Right kidney (tissue), 1 donor: ENCODE data around the gene TNFRSF25.
"Not testable (repeated sequence)": the region's sequence is repeated elsewhere in the genome, so short reads cannot be mapped to it uniquely, and the experiment has no call there.

ENCODE experiments used
- DNase-seq: peaks from one replicate; pipeline ENCODE4 v3.0.0-alpha.2; 2016

The TNFRSF25 gene

GRCh38 chr1:6470132-6471085 is 4.4 kb upstream of the TNFRSF25 start:
- no peak for DNase-seq

GRCh38 chr1:6468729-6469461 is 2.9 kb upstream of the TNFRSF25 start:
- DNase-seq = no peak

DNA sequence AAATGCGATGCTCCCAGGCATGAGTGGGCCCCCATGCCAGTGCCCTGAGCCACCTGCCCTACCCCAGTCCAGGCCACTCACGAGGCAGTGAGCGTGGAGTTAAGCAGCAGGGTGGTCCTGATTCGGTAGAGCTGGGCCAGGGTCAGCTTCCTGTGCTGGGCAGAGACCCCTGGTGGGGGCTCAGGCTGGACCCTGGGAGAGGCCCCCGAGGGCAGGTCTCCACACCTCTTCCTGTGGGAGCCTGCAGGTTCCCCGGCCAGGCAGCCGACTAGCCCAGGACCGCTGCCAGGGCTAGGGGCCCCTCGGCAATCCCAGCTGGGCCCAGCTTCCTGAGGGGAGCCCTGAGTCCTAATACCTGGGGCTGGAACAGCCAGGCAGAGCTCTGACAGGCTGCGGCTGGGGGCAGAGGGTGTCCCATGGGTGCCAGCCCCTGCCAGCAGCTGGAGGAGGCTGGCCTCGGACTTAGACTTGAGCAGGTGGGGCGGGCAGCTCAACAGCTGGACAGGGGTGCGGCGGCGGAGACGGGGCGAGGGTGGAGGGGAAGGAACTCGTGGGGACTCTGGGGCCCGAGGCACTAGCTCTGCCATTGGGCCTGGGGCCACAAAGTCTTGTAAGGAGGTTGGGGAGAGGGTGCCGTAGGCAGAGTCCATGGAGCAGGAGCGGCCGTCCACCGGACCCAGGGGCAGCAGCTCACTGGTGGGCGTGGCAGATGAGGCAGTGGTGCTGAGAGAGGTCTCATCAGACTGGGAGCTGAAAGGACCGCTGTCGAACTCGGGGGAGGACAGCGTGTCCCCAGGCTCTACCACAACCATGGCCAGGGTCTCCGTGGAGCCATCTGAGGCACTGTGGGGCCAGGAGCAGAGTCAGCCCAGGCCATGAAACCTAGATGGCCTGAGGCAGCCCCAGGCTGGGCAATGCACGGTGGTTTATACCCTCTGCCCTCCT is 2.0 kb upstream of the TNFRSF25 start:
- DNase-seq = no peak

GRCh38 chr1:6467224-6467623 is 1.3 kb upstream of the TNFRSF25 start:
- no peak for DNase-seq

DNA sequence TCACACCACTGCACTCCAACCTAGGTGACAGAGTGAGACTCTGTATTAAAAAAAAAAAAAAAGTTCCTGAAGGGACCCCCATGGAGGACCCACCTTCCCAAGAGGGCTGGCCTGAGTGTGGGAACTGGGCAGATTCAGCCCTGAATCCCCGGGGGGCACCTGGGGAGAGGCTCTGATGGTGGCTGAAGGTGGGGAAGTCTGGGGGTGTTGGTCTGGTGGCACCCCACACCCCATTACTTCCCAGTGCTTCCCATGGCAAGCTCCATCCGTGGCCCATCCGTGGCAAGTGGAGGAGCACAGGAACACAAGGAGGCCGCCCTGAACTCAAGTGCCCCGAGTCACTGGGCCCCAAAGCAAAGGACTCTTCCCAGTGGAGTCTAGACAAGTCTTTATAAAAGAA is 778 bp upstream of the TNFRSF25 start:
- DNase-seq = no peak

DNA sequence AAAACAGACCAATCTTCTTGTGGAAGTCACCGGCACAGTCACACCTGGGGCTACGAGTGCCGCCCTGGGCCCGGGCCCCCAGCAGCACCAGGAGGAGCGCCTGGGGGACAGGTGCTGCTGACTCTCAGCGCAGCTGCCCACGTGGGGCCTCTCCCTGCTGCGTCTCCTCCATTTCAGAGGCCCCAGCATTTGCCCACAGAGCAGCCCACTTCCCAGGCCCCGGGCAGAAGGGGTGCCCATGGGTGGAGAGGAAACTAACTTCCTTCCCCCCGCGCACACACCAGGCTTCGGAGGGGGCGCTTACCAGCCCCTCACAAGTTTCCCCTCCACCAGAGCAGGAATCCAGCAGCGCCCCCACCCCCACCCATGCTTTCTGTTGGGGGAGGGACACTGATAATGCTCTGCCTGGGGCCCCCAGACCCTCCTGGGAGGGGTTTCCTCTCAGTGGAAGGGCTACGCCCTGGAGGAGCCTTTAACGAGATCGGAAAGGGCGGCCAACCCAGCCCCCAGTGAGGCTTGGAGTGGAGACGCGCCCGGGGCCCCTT is 440 bp downstream of the TNFRSF25 start:
- DNase-seq = no peak

- DNase-seq = no peak
Measured at GRCh38 chr1:6464915-6465314, 1.1 kb downstream of the TNFRSF25 start.

DNA sequence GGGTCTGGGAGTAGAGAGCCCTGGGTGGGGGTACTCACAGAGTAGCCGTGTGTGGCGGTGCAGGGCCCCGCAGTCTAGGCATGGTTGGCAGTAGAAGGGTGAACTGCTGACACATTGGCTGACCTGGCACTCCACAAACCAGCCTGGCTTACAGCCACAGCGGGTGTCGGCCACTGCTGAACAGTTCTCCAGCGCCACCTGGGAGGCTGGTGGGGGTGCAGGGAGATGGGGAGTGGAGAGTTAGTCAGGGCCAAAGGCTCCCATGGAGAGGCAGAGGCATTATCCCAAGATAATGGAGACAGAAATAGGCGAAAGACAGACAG is 1.5 kb downstream of the TNFRSF25 start:
- DNase-seq = no peak

DNA sequence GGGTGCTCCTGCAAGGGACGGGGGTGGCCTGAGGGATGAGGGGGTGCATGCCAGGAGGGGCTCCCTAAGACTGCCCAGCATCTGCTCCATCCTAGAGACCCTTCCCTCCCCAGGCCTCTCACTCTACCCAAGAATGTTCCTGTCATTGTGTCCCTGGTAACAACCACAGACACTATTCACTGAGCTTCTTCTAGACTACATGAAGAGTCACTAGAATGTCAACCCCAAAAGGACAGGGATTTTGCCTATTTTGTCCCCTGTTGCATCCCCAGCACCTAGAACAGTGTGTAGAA is 2.9 kb downstream of the TNFRSF25 start:
- DNase-seq = no peak

- no peak for DNase-seq
Measured at GRCh38 chr1:6462412-6463119, 3.4 kb downstream of the TNFRSF25 start.

DNA sequence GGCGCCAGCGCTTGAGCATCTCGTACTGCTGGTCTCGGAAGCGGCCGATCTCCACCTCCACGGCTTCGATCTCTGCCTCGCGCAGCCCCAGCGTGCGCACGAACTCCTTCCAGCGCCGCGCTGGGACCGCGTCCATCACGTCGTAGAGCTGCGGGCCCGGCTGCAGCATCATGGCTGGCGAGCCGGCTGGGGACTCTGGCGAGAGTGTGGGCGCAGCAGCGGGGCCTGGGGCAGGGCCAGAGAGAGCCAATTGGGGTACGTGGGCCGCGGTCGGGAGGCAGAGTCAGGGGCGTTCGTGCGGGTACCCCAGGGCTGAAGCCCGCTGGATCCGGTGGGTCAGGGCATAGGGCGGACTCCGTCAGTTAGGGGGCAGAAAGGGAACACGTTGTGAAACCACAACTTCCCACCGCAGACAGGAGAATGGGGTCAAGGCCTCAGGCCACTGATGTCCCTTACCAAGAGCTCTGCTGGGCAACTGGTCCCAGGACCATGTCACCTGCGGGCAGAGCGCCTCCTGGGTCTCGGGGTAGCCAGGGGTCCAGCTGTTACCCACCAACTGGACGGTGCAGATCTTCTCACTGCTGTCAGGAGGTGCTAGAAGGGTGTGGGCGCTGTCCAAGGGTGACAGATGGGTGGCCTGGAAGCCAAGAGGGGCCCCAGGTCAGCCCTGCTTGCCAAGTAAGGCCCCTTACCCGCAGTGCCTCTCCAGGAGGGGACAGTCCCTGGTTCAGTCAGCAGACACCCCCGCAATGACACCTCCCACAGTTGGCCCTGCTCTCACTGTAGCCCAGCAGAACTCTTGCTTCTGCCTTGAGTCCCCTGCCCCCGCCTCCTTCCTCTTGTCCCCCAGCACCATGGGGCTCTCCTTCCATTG is 4.2 kb downstream of the TNFRSF25 start:
- no peak for DNase-seq

- no peak for DNase-seq
Measured at GRCh38 chr1:6461051-6461530, 4.9 kb downstream of the TNFRSF25 start.

DNA sequence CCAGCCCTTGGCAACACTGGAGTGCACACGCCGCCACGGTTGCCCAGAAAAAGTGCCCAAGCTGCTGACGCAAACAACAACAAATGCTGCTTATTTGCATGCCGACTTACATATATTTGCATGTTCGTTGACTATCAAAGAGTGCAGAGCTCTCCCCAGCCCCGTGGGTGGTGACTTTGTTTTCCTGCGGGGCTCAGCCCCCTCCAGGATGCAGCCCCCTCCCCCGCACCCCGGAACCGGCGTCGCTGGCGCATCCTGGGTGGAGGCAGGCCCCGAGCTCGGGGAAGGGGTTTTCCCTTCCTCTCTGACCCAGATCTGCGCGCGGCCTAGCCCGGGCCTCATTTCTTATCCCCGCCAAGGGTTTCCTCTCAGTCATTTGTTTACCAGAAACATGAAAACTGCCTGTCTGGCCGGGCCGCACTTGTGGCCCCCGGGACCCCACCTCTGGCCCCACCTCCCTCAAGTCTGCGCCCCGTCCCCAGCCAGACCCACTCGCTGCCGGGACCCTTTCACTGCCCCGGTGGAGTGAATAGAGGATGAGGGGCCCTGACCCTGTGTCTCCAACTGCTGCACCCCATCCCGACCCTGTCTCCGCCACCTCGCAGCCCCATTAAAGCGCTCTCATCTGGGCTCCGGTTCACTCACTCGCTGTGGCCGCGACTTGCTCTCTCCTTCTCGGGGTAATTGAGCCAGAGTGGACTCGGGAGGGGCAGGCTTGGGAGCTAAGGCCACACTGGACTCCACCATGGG is 5.5 kb downstream of the TNFRSF25 start:
- no peak for DNase-seq

- no peak for DNase-seq
Measured at GRCh38 chr1:6459850-6460265, 6.1 kb downstream of the TNFRSF25 start.

DNA sequence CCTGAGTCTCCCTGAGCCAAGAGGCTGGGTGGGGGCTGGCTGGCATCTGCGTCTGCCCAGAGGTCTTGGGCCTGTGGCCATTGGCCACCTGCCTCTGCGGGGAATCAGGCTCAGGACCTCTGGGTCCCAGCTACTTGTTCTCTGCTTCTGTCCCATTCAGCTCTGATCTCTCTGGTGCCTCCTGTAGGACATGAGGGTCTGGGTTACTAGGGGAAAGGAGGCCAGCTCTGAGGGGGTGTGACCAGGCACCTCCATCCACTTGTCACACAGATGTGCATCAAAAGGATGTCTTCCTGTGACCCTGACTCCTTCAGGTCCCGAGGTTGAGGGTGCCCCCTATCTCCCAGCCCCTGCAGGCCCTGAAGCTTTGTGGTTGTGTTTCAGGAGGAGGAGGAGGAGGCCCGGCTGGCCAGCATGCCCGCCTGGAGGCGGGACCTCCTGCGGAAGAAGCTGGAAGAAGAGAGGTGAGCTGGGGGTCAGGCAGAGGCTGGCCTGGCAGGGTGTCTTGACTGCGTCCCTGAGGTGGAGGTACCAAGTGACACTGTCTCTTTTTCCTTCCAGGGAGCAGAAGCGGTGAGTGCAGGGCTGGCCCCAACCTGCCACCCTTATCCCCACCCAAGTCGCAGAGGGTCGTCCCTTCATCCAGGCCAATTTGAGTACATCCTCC is 9.0 kb downstream of the TNFRSF25 start:
- DNase-seq = no peak

DNA sequence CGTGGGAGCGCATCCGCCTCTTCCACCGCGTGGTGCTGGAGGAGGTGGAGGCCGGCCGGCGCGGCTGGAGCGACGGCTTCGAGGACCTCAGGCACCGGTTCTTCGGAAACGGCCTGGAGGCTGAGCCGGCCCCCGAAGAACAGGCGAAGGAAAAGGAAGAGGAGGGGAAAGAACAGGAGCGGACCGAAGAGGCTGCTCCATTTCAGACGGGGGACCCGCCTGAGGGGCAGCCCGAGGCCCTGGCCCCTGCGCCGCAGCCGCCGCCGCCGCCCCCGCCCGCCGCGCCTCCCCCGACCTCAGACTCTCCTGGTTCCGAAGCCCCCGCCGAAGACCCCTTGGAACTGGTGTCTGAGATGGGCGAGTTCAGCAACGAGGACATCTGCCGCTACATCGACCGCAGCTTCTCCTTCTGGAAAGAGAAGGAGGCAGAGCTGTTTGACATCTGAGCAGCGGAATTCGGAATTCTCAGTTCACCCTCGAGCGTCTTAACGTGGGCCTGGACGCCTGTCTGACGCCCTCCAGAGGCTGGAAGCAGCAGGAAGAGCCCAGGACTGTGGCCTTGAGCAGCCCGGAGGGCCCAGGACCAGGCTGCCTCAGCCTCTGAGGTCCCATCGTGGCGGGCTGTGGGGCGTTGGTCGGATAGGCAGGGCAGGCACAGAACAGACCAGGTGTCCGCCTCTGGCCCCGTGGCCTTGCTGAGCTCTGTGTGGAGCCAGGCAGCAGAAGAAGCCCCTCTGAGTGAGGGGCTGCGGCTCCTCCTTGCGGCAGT is 10.0 kb downstream of the TNFRSF25 start:
- not testable (repeated sequence) for DNase-seq

DNA sequence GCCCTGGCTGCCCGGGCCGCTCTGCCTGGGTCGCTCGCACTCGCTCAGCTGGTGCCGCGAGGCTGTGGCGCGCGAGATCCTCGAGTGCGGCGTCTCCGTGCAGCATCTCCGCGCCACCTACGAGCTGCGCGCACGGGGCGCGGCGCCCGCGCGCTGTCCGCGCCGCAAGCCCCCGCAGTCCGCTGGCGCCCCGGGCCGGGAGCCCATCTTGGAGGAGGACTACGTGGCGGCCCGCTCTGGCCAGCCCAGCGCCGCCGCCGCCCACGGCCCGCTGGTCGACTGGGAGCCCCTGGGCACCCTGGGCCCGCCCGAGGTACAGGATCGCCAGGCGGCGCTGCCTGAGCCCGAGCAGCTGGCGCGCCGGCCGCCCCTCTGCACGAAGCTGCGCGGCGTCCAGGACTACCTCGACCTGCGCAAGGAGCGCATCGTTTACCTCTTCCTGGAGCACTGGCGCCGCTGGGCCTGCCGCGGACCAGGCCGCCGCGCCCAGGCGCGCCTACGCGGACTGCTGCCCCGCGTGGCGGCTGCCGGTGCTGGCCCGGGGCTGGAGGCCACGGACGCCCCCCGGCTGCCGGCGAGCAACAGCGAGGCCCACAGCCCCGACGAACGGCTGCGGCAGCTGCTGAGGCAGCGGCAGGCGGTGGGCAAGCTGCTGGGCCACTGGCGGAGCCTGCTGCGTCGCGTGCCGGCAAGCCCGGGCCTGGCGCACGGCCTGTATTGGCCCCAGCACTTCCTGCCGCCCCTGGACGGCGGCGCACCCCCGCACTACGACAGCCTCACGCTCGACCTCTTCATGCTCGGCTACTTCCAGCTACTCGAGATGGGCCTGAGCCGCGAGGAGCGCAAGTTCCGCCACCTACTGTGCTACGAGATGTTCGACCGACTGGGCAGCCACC is 10.9 kb downstream of the TNFRSF25 start:
- peak; percentile 67 for DNase-seq
